HCT116 (cell line): ENCODE measurements around the gene CAPRIN1. TPM values are rescaled to one million over a fixed set of nuclear protein-coding genes. Genes with fewer than 3 reads are reported as not detected.

Source experiments
- ATAC-seq: fragments of 200-7000 bp; cut with Tn5 transposase; 2 replicates; pipeline ENCODE4 v1.9.1; 2020; ENCODE audit warnings: mild to moderate bottlenecking, moderate library complexity
- BruUV-seq: library from RNA; stranded (reverse); fragments of 400-500 nt; replicated peaks from 2 replicates; lab custom pipeline; 2021; lab: Mats Ljungman, UMichigan
- CTCF ChIA-PET: fragments of 300-600 bp; sonication (Branson Sonifier 250); formaldehyde crosslinking; loops from one replicate; lab custom pipeline; 2021; ENCODE audit warnings: antibody characterized with exemption; lab: Charles Lee
- POLR2A ChIA-PET: fragments of 300-600, 350-600 bp; sonication (Branson Sonifier 250); formaldehyde crosslinking; loops from one replicate; lab custom pipeline; 2021; ENCODE audit warnings: antibody characterized with exemption; lab: Charles Lee
- RAD21 ChIA-PET, 2 experiments: fragments of 300-600 bp; sonication (Branson Sonifier 250); formaldehyde crosslinking; loops; one replicate each; lab custom pipeline; 2023; ENCODE audit warnings: low total read pairs in 2 of 2; ENCODE audit not compliant: uncharacterized antibody in 2 of 2, unreplicated experiment in 2 of 2, low non-redundant PET in 1 of 2; lab: Charles Lee
- DNase-seq: peaks from one replicate; pipeline ENCODE4 v3.0.0-alpha.2; 2010; ENCODE audit warnings: low read depth, low spot score
- H2AFZ ChIP-seq: fragments of 200-600 bp; shearing (Covaris generic), sonication (generic); 2 replicates; pipeline ENCODE4 v1.6.1; 2017; ENCODE audit warnings: low read depth, mixed run types, mixed read lengths, antibody characterized with exemption, low read length; ENCODE audit not compliant: poor library complexity, severe bottlenecking
- H3K27ac ChIP-seq: 2 replicates; pipeline ENCODE4 v1.5.1; 2012; ENCODE audit warnings: low read depth, low read length
- H3K27me3 ChIP-seq: fragments of 200-600 bp; sonication (generic); 2 replicates; pipeline ENCODE4 v1.6.1; 2016; ENCODE audit warnings: mixed run types, low read length, mixed read lengths; ENCODE audit not compliant: insufficient read depth
- H3K36me3 ChIP-seq, 2 experiments: fragments of 200-500 bp in 1 of 2; fragments of 200-600 bp in 1 of 2; sonication (Bioruptor generic) in 1 of 2; sonication (generic) in 1 of 2; 2 replicates each; pipeline versions ENCODE4 v1.5.1 to v1.6.1; 2014 to 2016; ENCODE audit warnings: low read length in 2 of 2, inconsistent platforms in 1 of 2, mixed read lengths in 1 of 2, mixed run types in 1 of 2; ENCODE audit not compliant: insufficient read depth in 2 of 2, control insufficient read depth in 1 of 2
- H3K4me1 ChIP-seq, 2 experiments: fragments of 200-600 bp in 1 of 2; sonication (generic) in 1 of 2; 2 replicates each; pipeline versions ENCODE4 v1.5.1 to v1.6.1; 2012 to 2017; ENCODE audit warnings: low read length in 2 of 2, inconsistent platforms in 1 of 2, mild to moderate bottlenecking in 1 of 2, mixed read lengths in 1 of 2, mixed run types in 1 of 2, moderate library complexity in 1 of 2; ENCODE audit not compliant: insufficient read depth in 2 of 2, control insufficient read depth in 1 of 2
- H3K4me2 ChIP-seq: fragments of 200-600 bp; sonication (generic); 2 replicates; pipeline ENCODE4 v1.6.1; 2017; ENCODE audit warnings: mixed run types, low read length, mixed read lengths
- H3K4me3 ChIP-seq, 2 experiments: fragments of 200-600 bp in 1 of 2; sonication (generic) in 1 of 2; replicated peaks in 1 of 2; 2 replicates each; pipeline ENCODE4 v1.5.1; 2011 to 2016; ENCODE audit warnings: low read length in 2 of 2, control low read depth in 1 of 2, low read depth in 1 of 2, mild to moderate bottlenecking in 1 of 2, mixed read lengths in 1 of 2, mixed run types in 1 of 2
- H3K79me2 ChIP-seq: fragments of 200-600 bp; sonication (generic); 2 replicates; pipeline ENCODE4 v1.6.1; 2017; ENCODE audit warnings: mild to moderate bottlenecking, mixed run types, low read length, moderate library complexity, mixed read lengths; ENCODE audit not compliant: insufficient read depth
- H3K9ac ChIP-seq: fragments of 200-600 bp; sonication (generic); 2 replicates; pipeline ENCODE4 v1.6.1; 2016; ENCODE audit warnings: low read length, mixed read lengths
- H3K9me2 ChIP-seq: fragments of 200-600 bp; sonication (generic), shearing (Covaris generic); 2 replicates; pipeline ENCODE4 v1.6.1; 2017; ENCODE audit warnings: mixed run types, mild to moderate bottlenecking, moderate library complexity; ENCODE audit not compliant: insufficient read depth
- H3K9me3 ChIP-seq, 2 experiments: fragments of 200-500 bp in 1 of 2; fragments of 200-600 bp in 1 of 2; sonication (Bioruptor generic) in 1 of 2; sonication (generic) in 1 of 2; 2 replicates each; pipeline ENCODE4 v1.6.1; 2014 to 2017; ENCODE audit warnings: low read length in 2 of 2, mixed read lengths in 2 of 2, inconsistent platforms in 1 of 2, low read depth in 1 of 2, mild to moderate bottlenecking in 1 of 2, mixed run types in 1 of 2, moderate library complexity in 1 of 2; ENCODE audit not compliant: control insufficient read depth in 1 of 2, insufficient read depth in 1 of 2
- H4K20me1 ChIP-seq: fragments of 200-600 bp; sonication (generic), shearing (Covaris generic); 2 replicates; pipeline ENCODE4 v1.6.1; 2017; ENCODE audit warnings: mixed run types, mild to moderate bottlenecking, moderate library complexity; ENCODE audit not compliant: insufficient read depth
- CBX3 ChIP-seq: IDR thresholded peaks from 2 replicates; pipeline ENCODE4 v1.6.1; 2012; ENCODE audit warnings: low read depth
- CEBPB ChIP-seq: IDR thresholded peaks from 2 replicates; pipeline ENCODE4 v1.6.1; 2012; ENCODE audit warnings: low read depth
- EGR1 ChIP-seq: IDR thresholded peaks from 2 replicates; pipeline ENCODE4 v1.6.1; 2012; ENCODE audit warnings: low read depth
- EZH2 ChIP-seq: fragments of 200-600 bp; sonication (generic); IDR thresholded peaks from 2 replicates; pipeline ENCODE4 v1.6.1; 2017; ENCODE audit warnings: antibody characterized with exemption, mixed run types
- EZH2phosphoT487 ChIP-seq: fragments of 200-600 bp; IDR thresholded peaks from 2 replicates; pipeline ENCODE4 v1.6.1; 2018; ENCODE audit warnings: antibody characterized with exemption, borderline replicate concordance
- FOSL1 ChIP-seq: IDR thresholded peaks from 2 replicates; pipeline ENCODE4 v1.6.1; 2012; ENCODE audit warnings: low read depth
- JUND ChIP-seq: IDR thresholded peaks from 2 replicates; pipeline ENCODE4 v1.6.1; 2012
- RAD21 ChIP-seq: IDR thresholded peaks from 2 replicates; pipeline ENCODE4 v1.6.1; 2012; ENCODE audit warnings: low read depth, mild to moderate bottlenecking
- SP1 ChIP-seq: IDR thresholded peaks from 2 replicates; pipeline ENCODE4 v1.6.1; 2012; ENCODE audit warnings: low read depth
- SRF ChIP-seq: IDR thresholded peaks from 2 replicates; pipeline ENCODE4 v1.6.1; 2012; ENCODE audit warnings: low read depth
- TCF7L2 ChIP-seq: IDR thresholded peaks from 2 replicates; pipeline ENCODE4 v1.7.0; 2011; ENCODE audit warnings: borderline replicate concordance, inconsistent platforms; ENCODE audit not compliant: insufficient read depth, insufficient read length; ENCODE audit errors: extremely low read depth
- YY1 ChIP-seq: IDR thresholded peaks from 2 replicates; pipeline ENCODE4 v1.6.1; 2011; ENCODE audit warnings: low read length, low read depth, moderate library complexity, mild to moderate bottlenecking; ENCODE audit not compliant: insufficient replicate concordance; ENCODE audit errors: extremely low read depth
- ZBTB33 ChIP-seq: IDR thresholded peaks from 2 replicates; pipeline ENCODE4 v1.6.1; 2011; ENCODE audit warnings: mild to moderate bottlenecking, low read length, moderate library complexity; ENCODE audit not compliant: insufficient replicate concordance; ENCODE audit errors: extremely low read depth
- ZFX ChIP-seq: fragments of 450-650 bp; IDR thresholded peaks from 2 replicates; pipeline ENCODE4 v1.6.1; 2017
- intact Hi-C: fragments of 100-400 bp; cut with micrococcal nuclease; formaldehyde crosslinking; loops from 2 replicates; pipeline ENCODE4 v1.10.0; 2022
- total RNA-seq: library from RNA; stranded (reverse); gene quantifications from one replicate; pipeline ENCODE4 v1.2.1, GENCODE V29; 2021; ENCODE audit not compliant: unreplicated experiment

Gene CAPRIN1
- total RNA-seq, 1 experiment from 2014 or later: 285 TPM

GRCh38 chr11:34104680-34105078, 53.1 kb downstream of the CAPRIN1 start:
- Histone ChIP-seq H3K9me3 (no peaks in the 10 kb centered on the region), H3K27me3 (no peaks in the 10 kb centered on the region), H3K4me2 (peak overlapping the region; percentile 94), H3K4me3 (peak overlapping the region; percentile 89 to 96), H3K4me1 (peaks cover 4 to 17% of the 10 kb centered on the region in 2 experiments; a peak in 3 of 4 replicates), H4K20me1 (no peaks in the 10 kb centered on the region), H3K9ac (peak overlapping the region; percentile 98), H3K79me2 (peaks cover 43% of the 10 kb centered on the region), H3K36me3 (peaks cover 16 to 47% of the 10 kb centered on the region in 2 experiments), H3K9me2 (no peaks in the 10 kb centered on the region), H3K27ac (peak overlapping the region; percentile 73), H2AFZ (no peak overlapping the region)
- BruUV-seq: no TSS peak
- DNase-seq: no peak
- POLR2A ChIA-PET: interaction anchor here (0.6 to 1.8 kb wide), 12 partner anchors 9 to 253 kb away, joined by 3 to 10 read pairs (median 4); partner anchors contain the start of genes ABTB2 and CAPRIN1
- RAD21 ChIA-PET: no interaction called here
- ATAC-seq: 0 out of 2 replicates have a peak, but pooled peaks have one; percentile 1
- intact Hi-C loops: loop anchor here (1.0 to 5.0 kb wide), 3 partner anchors 52 to 253 kb away; partner anchors contain the start of gene ABTB2
- no peak for TF ChIP-seq YY1
- no peak for TF ChIP-seq CEBPB
- no peak for TF ChIP-seq JUND
- TF ChIP-seq CBX3: no peak
- TF ChIP-seq EGR1: no peak
- no peak for TF ChIP-seq SP1
- no peak for TF ChIP-seq ZFX
- TF ChIP-seq EZH2phosphoT487: no peak
- TF ChIP-seq EZH2: no peak
- no peak for TF ChIP-seq ZBTB33
- no peak for TF ChIP-seq TCF7L2
- no peak for TF ChIP-seq FOSL1
- no peak for TF ChIP-seq SRF
- TF ChIP-seq RAD21: no peak
- CTCF ChIA-PET: interaction anchor here (0.6 to 1.2 kb wide), 4 partner anchors 108 to 294 kb away, joined by 3 to 4 read pairs (median 3); partner anchors contain the start of gene ABTB2
